ENCODE results near the gene PHF23.

- TF ChIP-seq, protein P1, sequence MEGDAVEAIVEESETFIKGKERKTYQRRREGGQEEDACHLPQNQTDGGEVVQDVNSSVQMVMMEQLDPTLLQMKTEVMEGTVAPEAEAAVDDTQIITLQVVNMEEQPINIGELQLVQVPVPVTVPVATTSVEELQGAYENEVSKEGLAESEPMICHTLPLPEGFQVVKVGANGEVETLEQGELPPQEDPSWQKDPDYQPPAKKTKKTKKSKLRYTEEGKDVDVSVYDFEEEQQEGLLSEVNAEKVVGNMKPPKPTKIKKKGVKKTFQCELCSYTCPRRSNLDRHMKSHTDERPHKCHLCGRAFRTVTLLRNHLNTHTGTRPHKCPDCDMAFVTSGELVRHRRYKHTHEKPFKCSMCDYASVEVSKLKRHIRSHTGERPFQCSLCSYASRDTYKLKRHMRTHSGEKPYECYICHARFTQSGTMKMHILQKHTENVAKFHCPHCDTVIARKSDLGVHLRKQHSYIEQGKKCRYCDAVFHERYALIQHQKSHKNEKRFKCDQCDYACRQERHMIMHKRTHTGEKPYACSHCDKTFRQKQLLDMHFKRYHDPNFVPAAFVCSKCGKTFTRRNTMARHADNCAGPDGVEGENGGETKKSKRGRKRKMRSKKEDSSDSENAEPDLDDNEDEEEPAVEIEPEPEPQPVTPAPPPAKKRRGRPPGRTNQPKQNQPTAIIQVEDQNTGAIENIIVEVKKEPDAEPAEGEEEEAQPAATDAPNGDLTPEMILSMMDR (conservative IDR thresholded peaks at IDR 0.05; ENCODE audit: low read depth, low read length), result no peak
- no peak for TF ChIP-seq EZH2 (IDR thresholded peaks at IDR 0.05; ENCODE audit: low read length, unreplicated experiment)
Measured at GRCh38 chr17:7282752-7283321, 43.6 kb upstream of the PHF23 start.
